DMS53 treated with DMSO at 0.1 percent for 48 hours (cell line): ENCODE results near the gene KIF3A.

Experiments
- DNase-seq: peaks from one replicate; lab custom pipeline; 2025; ENCODE audit not compliant: unreplicated experiment; lab: John Stamatoyannopoulos, UW

KIF3A gene

GRCh38 chr5:132679717-132680380 is 57.5 kb downstream of the KIF3A start:
- no peak for DNase-seq

DNA sequence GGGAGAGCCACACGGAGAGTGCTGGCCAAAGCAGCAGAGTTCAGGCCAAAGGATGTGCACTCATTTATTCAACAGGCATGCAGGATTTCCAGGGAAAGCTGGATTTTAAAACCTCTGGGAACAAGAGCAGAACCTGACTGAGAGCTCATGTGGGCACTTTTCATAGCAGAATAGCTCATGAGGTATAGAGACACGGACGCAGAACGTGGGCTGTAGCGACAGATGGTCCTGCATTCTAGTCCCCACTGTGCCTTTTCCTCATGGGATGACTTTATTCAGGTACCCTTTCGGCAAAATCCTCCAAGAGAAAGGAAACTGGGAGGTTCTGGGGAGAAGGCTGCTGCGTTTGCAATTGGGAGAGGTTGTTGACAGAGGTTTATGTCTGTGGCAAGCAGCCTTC is 58.2 kb downstream of the KIF3A start:
- DNase-seq = no peak

GRCh38 chr5:132678735-132679134 is 58.6 kb downstream of the KIF3A start:
- DNase-seq = no peak

DNA sequence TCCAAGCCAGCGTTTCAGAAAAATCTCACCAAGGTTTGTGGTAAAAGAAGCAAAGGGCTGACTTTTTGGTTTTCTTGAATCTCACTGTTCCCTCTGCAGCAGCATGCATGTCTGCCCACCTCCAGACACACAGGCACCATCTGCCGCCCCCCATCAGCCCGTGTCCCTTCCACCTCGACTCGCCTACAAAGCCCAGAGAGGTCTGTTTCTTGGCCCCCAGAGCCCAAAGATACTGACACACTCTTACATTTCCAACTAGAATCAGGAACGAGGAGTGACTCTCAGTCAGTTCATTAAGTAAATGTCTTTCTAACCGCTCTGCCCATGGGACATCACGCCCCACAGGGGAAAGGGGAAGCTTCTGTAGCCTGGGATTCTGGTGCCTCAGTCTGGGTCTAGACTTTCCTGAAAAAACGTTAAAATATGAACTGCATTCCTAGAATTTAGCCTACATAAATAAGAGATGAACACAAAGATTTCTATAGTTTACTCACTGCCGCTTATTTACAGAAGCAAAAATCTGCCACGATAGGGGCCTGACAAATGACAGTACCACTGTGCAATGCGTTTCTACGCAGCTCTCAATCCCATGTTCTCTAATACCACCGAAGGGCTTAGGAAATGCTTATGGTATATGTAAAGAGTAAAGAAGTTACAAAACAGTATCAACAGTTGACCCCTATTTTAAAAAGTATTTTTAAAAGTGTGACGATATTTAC is 59.5 kb downstream of the KIF3A start:
- no peak for DNase-seq

DNA sequence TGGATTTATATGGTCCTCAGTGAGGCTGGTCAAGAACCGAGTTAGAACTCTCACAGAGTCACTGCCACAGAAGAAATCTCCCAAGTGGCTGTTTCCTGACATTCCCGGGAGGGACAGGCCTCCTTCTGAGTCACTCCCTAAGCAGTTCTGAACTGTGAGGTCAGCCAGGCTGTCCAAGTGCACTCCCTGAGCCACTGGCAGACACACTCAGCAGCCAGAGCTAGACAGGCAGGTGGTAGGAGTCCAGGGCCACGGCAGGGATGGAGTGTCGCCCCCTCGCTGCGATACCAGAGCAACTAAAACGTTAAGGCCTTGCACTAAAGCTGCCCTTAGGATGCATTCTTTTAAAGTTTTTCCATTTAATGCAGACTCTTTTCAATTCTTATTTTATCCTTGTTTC is 60.2 kb downstream of the KIF3A start:
- DNase-seq = peak; percentile 5

- DNase-seq = no peak
Measured at GRCh38 chr5:132675936-132676689, 61.2 kb downstream of the KIF3A start.

GRCh38 chr5:132674671-132675506 is 62.5 kb downstream of the KIF3A start:
- DNase-seq = no peak

GRCh38 chr5:132673939-132674630 is 63.3 kb downstream of the KIF3A start, which contains the start of gene IL4:
TSS of gene IL4 (plus strand) at chr5:132673989. CDS start at chr5:132674051, 62 bp downstream.
- no peak for DNase-seq

- DNase-seq = no peak
Measured at GRCh38 chr5:132673488-132673887, 63.9 kb downstream of the KIF3A start.

DNA sequence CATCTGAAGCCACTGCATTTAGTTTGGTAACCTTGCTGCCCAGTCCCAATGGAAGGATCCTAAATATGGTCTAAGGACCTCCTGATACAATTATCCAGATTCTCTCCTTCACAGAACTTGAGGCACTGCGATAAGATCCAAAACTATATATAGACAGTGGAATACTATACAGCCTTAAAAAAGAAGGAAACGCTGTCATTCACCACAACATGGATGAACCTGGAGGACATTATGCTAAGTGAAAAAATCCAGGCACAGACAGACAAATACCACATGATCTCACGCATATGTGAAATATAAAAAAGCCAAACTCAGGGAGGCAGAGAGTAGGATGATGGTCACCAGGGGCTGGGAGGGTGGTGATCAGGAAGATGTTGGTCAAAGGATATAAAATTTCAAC is 66.3 kb downstream of the KIF3A start:
- no peak for DNase-seq

DNA sequence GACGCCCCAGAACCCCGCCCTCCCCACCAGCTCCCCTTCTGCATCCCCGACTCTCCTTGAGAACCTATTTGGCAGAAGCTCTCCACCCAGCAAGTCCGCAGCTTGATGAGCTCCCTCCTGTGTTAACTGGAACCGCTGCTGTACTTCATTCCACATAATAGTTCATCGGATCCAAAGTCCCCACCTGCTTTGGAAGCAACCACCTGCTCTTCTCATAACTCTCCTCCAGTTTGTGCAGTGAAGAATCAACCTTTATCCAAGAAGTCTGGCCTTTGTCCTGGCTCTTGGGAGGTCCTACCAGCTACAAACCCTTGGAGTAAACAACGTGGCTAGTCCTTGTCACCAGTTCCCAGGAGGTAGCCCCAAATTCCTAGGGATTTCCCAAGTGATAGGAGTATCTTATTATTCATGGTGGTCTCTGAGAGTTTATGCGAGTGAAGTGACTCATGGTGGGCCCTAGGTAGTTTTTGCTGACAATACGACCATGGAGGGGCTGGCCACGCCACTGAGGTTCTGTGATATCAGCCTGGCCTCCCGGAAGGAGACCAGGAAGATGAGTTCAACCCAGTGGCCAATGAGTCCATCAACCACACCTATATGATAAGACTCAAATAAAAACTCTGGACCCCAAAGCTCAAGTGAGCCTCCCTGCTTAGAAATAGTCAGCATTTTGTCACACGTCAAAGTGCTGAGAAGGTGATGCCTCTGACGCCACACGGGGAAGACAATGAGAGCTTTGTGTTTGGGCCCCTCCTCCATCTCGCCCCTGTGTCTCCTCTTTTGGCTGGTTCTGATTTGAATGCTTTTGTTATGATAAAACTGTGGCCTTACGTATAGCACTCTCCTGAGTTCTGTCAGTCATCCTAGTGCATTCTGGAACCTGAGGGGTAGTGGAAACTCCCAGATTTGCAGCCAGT is 67.1 kb downstream of the KIF3A start:
- no peak for DNase-seq

- DNase-seq = no peak
Measured at GRCh38 chr5:132669455-132669820, 67.9 kb downstream of the KIF3A start.

GRCh38 chr5:132668706-132669454 is 68.5 kb downstream of the KIF3A start:
- DNase-seq = no peak

DNA sequence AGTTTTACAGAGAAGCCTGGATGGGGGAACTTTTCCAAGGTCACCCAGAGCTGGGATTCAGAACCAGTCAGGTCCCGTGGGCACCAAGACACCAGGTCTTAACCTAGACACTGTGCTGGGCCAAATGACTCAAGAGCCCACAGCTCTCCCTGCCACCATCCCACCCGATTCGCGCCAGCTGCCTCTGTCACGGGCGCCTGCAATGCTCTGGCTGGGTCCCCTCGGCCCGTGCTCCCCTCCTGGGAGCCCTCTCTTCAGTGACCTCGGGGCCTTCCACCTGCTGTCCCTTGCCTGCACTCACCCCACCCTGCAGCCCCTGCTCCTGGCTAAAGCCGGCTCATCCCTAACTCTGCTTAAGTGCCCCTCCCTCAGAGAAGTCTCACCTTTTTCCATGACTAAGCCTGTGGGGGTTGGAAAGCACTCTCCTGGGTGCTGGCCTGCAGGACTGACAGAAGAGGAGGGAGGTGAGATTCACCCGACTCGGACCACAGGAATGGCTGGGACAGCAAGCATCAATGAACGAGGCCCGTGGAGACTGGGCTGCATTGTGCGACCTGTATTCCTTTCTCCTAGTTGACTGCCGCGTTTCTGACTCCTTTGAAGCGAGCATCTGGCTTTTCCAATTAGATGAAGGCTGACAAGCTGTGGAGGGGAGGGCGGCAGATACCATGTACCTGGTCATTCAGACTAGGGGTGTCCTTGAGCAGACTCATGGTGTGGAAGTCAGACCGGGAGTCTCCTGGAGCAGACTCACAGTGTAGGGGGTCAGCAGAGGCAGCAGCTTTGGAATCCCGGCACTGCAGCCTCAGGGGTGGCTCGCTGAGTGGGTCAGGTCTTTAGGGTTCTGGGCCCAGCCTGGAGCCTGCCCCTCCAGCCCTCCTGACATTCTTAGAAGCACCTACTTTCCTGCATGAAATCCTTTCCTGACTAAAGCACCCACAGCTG is 69.3 kb downstream of the KIF3A start:
- DNase-seq = no peak

DNA sequence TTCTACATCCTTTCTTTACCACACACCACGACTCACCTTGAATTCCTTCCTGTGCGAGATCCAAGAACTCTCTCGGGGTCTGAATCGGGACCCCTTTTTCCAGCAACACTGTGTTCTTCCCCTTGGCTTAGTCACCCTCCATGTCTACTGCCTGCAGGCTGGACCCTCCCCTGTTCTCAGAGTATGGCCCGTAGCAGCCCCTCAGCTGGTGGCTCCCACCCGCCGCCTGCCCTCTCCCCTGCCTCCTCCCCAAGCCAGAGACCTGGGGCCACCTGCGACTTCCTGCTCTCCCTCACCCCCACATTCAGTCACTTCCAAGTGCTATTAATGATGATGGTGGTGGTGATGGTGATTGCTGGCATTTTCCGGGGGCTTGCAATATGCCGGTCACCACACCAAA is 70.0 kb downstream of the KIF3A start:
- no peak for DNase-seq

- DNase-seq = no peak
Measured at GRCh38 chr5:132666310-132667123, 70.8 kb downstream of the KIF3A start.

DNA sequence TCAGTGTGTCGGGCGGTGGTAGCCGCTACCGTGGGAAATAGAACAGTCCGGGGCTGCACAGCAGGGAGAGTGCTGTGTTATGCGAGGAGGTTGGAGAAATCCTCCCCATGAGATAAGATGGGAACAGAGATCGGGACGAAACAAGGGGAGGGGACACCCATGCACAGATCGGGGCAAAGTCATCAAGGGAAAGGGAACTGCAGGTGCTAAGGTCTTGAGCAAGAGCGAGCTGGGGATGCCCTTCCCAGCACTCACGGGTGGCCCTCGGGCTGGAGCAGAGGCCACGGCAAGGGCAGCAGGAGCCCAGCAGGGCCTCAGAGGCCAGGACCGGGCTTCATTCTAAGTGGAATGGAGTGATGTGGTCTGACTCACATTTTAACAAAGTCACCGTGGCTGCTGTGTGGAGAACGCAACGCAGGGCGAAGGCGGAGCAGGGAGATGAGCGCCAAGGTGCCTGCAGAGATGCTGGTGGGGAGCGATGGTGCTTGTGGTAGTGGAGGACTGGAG is 71.7 kb downstream of the KIF3A start:
- no peak for DNase-seq
